ENCODE data around the gene C18orf63.

C18orf63 gene

DNA sequence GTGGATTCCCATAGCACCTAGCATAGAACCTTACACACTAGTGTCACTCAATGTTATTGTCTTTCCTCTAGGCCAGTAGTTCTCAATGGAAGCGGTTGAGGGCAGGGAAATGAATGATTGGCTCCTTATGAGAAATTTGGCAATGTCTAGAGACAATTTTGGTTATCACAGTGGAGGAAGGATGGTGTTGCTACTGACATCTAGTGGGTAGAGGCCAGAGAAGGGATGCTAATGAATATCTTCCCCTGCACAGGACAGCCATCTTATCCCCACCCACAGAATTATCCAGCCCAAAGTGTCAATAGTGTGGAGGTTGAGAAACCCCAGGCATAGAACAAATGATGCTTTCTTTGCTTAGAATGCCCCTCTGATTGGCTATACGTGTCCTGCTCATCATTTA, 15.8 kb downstream of the C18orf63 start:
- no peak for DNase-seq

GRCh38 chr18:74333091-74333490, 17.5 kb downstream of the C18orf63 start:
- no peak for DNase-seq

DNA sequence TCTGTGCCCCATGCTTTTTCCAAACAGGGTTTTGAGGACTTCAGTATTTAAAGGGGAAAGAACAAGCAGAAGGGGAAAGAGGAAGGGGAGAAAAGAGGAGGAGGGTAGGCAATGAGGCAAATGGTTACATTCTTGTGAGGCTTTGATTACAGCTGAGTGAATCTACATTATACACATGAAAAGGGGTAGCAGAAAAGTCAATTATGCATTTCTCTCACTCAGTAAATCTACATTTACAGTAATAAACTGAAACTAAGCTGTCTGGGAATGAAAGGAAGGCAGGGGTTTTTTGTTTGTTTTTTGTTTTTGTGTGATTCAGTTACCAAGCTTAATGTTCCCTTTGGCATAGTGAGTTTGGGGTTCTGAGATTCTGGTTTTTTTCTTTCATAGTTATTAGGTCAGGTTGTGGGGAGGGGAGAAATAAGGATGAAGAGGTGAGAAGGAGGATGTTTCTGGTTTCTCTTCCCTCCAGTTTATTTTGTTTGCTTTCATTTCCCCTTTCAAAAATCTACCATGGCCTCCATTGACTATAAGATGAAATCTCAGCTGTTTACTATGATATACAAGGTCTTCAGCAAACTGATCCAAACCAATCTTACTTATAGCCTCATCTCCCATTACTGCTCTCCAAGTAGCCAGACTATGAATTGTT, 18.7 kb downstream of the C18orf63 start:
- DNase-seq: no peak

GRCh38 chr18:74336656-74337055, 21.0 kb downstream of the C18orf63 start:
- no peak for DNase-seq

DNA sequence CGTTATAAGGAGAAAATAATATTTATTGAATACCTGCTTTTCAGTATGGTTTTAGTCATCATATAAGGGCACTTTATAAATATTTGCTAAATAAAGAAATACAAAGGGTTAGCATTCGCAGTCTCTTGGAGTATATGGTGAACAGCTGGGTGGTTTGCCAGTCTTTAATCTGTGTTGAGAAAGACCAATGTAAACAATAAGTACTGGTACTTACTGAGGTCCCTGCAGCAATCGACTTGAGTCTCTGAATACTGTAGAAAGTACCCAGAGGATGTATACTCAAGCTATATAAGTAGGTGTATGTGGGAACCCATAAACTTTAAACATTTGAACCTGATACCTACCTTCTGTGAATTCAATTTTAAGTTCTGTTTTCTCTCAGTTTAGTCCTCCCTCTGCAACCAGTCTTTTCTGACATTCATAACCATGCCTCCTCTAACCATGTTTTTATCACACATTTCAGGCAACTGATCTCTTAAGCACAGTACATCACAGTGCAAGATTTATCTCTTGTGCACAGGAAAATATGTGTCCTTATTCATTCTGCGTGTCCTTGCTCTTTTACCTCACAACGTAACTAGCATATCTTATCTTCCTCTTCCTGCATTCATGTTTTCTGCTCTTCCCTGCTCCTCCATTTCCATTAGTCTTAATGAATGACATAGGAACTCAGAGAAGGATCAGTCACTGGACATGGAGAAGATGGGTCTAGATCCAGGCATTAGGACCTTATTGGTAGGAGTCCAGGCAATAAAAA, 21.7 kb downstream of the C18orf63 start:
- no peak for DNase-seq

DNA sequence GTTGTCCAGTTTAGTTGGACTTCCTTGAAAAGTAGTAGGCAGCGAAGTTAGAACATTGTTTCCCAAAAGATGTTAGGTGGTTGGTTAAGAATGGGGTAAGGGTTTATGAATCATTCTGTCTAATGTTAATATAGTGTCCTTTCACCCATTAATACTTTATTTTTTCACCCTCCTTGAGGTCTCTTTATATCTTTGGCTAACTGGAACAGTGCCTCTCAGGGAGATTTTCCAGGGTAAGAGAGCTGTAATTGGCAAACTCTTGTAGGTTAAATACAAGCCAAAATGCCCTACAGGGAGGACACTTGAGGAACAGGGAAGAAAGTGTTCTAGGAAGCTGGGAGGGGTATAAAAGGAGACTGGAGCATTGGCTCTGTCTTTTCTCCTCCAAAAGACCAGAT, 22.3 kb downstream of the C18orf63 start:
- no peak for DNase-seq

GRCh38 chr18:74342416-74343043, 26.9 kb downstream of the C18orf63 start:
- no peak for DNase-seq

GRCh38 chr18:74346206-74346605, 30.6 kb downstream of the C18orf63 start:
- DNase-seq: no peak

DNA sequence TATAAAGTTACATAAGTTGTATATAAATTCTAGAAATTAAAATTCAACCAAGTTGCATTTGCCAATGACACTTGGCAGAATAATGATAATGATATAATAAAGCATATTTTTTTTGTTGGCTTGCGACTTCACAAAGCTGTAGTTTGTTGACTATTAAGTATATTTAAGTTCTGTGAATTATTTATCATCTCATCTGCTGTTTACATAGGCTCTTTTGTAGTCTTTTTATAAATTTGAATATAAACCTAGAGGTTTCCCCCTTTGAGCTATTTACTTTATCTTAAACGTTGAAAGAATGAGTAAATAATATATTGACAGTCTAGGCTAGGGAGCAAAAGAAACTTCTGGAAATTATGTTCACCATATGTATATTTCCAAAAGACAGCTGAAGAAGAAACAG, 32.9 kb downstream of the C18orf63 start:
- no peak for DNase-seq

GRCh38 chr18:74351354-74351753, 35.7 kb downstream of the C18orf63 start:
- no peak for DNase-seq

DNA sequence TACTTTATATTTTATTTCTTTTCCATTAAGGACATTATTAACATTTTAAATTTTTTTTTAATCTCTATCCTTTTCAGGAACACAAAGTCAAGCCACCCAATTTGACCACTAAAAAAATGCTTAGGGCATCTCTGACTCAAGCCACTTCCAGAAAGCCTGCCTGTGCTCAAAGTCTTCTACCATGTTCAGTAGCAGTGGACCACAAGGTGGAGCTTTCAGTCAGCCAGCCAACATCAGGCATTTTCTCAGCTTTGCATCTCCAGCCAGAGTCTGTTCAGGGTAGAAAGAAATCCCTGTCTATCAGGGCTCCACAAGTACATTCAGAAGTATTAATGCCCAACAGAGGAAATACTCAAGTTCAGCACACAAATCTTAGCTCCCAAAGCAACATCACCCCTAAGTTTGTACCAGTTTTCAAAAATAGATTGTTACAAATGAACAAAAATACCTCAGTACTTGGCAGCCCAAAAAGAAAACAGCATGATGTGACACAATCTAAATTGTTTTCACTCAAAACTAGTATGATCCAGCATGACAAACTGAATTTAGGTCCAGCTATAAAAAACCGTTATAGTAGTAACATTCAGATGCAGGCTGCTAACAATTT, 37.6 kb downstream of the C18orf63 start:
- DNase-seq: peak; percentile 78

DNA sequence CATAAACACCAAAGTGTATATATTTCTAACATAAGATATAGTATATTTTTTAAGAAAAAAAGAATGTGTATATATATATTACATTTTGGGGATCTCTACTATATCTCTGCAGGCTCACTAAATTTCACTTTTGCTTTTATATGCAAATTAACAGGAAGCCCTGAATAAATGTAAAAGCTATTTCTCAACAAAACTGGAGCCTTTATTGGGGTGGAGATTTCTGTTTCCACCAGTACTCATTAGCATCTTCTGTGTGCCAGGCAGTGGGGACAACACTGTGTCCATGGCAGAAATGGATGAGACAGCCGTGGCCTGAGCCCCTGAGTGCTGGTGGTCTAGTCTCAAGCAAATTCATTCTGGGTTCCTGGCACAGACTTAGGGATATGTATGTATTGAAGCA, 41.3 kb downstream of the C18orf63 start:
- no peak for DNase-seq

- no peak for DNase-seq
These were observed 45.4 kb downstream of the C18orf63 start for GRCh38 chr18:74360852-74361655.

DNA sequence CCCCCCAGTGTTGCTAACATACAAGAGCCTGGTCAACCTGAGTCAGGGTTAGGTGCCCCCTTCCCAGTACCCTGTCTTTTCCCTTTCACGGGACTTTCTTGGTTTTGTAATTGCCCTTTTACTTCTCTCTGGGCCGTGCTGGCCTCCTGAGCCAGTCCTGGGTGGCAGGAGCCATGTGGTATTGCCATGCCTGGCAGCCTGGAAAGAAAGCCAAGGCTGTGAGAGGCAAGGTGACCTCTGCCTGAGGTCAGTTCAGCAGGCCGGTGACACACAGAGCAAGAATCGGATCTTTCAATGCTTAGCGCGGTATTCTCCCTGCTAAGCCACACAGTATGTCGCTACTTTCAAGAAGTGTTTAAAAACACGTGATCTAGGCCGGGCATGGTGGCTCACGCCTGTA, 52.3 kb downstream of the C18orf63 start:
- no peak for DNase-seq

DNA sequence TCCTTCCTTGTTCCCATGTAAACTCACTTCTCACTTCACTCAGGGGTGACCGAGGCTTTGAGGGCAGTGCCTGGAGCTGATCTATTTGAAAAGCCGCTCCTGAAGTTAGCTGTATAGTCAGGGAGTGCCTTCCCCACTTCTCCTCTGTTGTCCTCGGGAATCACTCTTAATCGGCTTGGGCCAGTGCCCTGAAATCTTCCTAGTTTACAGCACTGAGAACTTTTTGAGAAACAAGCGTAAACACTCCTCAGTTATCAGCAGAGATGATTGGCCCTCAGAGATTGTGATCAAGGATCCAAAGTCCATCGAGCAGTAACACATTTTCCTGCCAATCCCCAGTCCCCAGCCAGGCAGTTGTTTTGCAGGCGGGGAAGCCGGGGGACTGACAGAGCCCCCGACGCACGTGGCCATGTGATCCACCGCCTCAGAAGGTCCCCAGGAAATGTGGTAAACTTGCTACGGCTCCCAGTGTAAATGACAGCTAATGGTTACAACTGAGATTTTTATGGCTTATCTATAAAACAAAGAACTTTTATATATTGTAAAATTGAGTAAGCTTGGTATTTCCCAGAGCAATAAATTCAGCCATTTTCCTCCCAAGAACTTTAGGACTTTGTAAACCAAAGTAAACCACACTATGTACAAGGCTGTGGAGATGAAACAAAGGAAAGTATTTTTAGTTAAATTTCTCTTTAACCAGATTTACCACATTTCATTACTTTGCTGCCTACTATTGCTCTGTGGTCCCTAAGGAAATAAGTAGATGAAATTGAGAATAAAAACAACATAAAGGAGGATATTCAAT, 53.5 kb downstream of the C18orf63 start:
- no peak for DNase-seq

- DNase-seq: no peak
These were observed 54.5 kb downstream of the C18orf63 start for GRCh38 chr18:74370115-74370514.

DNA sequence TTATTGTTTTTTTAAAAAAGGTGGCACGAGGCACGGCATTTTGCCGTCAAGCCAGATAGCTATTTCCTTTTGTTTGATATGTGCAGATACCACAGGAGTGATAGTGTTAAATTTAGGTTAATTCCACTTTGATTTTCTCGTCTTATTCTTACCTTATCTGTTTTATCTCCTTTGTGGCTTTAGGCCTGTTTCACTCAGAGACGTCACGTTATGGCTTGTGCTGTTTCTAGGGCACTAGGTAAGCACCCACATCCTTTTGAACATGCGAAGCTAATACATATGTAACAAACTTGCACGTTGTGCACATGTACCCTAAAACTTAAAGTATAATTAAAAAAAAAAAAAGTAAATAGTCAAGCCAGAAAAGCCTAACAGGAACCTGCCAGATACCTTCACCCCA, 57.8 kb downstream of the C18orf63 start:
- DNase-seq: peak; percentile 70

DNA sequence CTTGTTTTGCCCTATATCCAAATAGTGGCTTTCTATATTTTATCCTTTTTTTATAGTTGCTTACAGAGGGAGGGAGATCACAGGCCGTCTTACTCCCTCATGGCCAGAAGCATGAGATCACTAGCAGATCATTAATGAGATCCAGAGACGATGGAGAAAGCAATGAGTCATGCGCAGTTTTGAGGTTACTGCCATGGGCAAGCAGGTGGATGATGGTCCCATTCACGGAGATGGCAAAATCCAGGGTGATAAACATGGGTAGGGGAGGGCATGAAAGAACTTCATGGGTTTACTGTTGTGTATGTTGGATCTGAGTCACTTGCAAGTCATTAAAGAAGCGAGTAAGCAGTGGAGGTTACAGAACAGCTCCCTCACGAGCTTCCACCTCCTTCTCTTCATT, 60.4 kb downstream of the C18orf63 start:
- DNase-seq: peak; percentile 44

DNA sequence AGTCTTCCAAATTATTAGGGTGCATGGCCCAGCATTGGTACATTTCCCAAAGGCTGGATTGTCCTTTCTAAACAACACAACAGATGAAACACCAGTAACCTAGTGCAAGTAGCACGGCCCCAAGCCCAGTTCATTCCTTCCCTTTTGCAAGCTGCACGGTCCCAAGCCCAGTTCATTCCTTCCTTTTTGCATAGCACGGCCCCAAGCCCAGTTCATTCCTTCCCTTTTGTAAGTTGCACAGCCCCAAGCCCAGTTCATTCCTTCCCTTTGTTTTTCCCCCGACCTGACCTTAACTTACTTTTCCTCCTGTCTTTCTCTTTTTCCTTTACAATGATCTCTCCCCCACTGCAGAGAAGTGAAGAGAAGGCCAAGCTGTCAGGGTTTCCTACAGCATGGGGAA, 60.9 kb downstream of the C18orf63 start:
- DNase-seq: peak; percentile 28

GRCh38 chr18:74377776-74378175, 62.1 kb downstream of the C18orf63 start:
- DNase-seq: no peak

GRCh38 chr18:74378179-74378682, 62.6 kb downstream of the C18orf63 start:
- DNase-seq: peak; percentile 53

DNA sequence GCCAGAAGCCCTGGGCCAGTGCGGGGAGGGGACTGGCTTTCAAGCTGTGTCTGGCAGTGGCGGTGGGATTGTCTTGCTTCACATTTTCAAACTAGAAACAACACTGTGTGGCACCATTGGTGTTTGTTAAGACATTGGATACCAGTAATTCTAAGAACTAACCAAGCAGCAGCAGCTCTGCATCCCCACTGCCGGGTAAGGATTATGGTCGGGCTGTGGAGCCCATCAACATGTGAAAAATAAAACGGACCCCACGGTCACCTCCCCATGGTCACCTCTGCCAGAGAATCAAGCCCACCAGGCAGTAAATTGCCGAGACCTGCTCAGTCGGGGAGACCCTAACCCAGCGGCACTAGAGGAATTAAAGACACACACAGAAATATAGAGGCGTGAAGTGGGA, 65.3 kb downstream of the C18orf63 start:
- peak; percentile 42 for DNase-seq
